Smooth muscle cell (in vitro differentiated cells): Measurements from ENCODE around the gene NKD2. TPM values are rescaled to one million over a fixed set of nuclear protein-coding genes. Genes with fewer than 3 reads are reported as not detected.
"Not testable (repeated sequence)": the region's sequence is repeated elsewhere in the genome, so short reads cannot be mapped to it uniquely, and the experiment has no call there.

ENCODE experiments used
- DNase-seq: peaks from one replicate; lab custom pipeline; 2025; ENCODE audit not compliant: unreplicated experiment; lab: John Stamatoyannopoulos, UW
- H2AFZ ChIP-seq: fragments of 200-600 bp; sonication (generic); 2 replicates; pipeline ENCODE4 v1.6.0; 2016; ENCODE audit warnings: antibody characterized with exemption, low read depth, mild to moderate bottlenecking
- H3F3A ChIP-seq: fragments of 200-600 bp; sonication (generic); 2 replicates; pipeline ENCODE4 v1.6.0; 2017; ENCODE audit warnings: antibody characterized with exemption, low read depth
- H3K27ac ChIP-seq: fragments of 200-600 bp; sonication (generic); 2 replicates; pipeline ENCODE4 v1.5.1; 2016; ENCODE audit warnings: low read depth, mild to moderate bottlenecking
- H3K27me3 ChIP-seq: fragments of 200-600 bp; sonication (generic); 2 replicates; pipeline ENCODE4 v1.6.1; 2016; ENCODE audit warnings: low read depth, mild to moderate bottlenecking
- H3K36me3 ChIP-seq: fragments of 200-600 bp; sonication (generic); 2 replicates; pipeline ENCODE4 v1.5.1; 2016; ENCODE audit warnings: low read depth
- H3K4me1 ChIP-seq: fragments of 200-600 bp; sonication (generic); 2 replicates; pipeline ENCODE4 v1.5.1; 2016; ENCODE audit warnings: low read depth
- H3K4me2 ChIP-seq: fragments of 200-600 bp; sonication (generic); 2 replicates; pipeline ENCODE4 v1.6.0; 2016; ENCODE audit warnings: mild to moderate bottlenecking
- H3K4me3 ChIP-seq: fragments of 200-600 bp; sonication (generic); 2 replicates; pipeline ENCODE4 v1.5.1; 2016; ENCODE audit warnings: mild to moderate bottlenecking
- H3K79me2 ChIP-seq: fragments of 200-600 bp; sonication (generic); 2 replicates; pipeline ENCODE4 v1.6.0; 2016; ENCODE audit warnings: low read depth, mild to moderate bottlenecking
- H3K9ac ChIP-seq: fragments of 200-600 bp; sonication (generic); 2 replicates; pipeline ENCODE4 v1.6.0; 2016; ENCODE audit warnings: low read depth
- H3K9me3 ChIP-seq: fragments of 200-600 bp; sonication (generic); replicated peaks from 2 replicates; pipeline ENCODE4 v1.5.1; 2016; ENCODE audit warnings: low read depth
- H4K20me1 ChIP-seq: fragments of 200-600 bp; sonication (generic); 2 replicates; pipeline ENCODE4 v1.6.0; 2016; ENCODE audit warnings: low read depth
- CTCF ChIP-seq: fragments of 200-600 bp; sonication (generic); IDR thresholded peaks from 2 replicates; pipeline ENCODE4 v1.5.1; 2017; ENCODE audit warnings: borderline replicate concordance, mild to moderate bottlenecking, antibody characterized with exemption; ENCODE audit not compliant: insufficient read depth, poor library complexity, severe bottlenecking
- WGBS: methylation state at CpG from one replicate; pipeline ENCODE4 v1.1.7; 2016; ENCODE audit warnings: low lambda C conversion rate; 5-methylcytosine and 5-hydroxymethylcytosine counted together
- polyA plus RNA-seq: library from polyadenylated mRNA; unstranded; fragments of >200 nt; fragmentation: Nextera tagmentation; extraction: Ambion mirVana; gene quantifications from 2 replicates; pipeline ENCODE4 v1.2.1, GENCODE V29; 2016
- total RNA-seq: library from RNA; depleted of rRNA; stranded (reverse); fragments of >200 nt; gene quantifications from 2 replicates; pipeline ENCODE4 v1.2.3, GENCODE V29; 2014

NKD2 gene
- total and polyA plus RNA-seq, 2 experiments from 2014 or later = 32.5 to 122 TPM

GRCh38 chr5:1019001-1019905 lies 10.7 kb downstream of the NKD2 start:
- Histone ChIP-seq H2AFZ (no peak overlapping the region), H3K4me3 (no peak overlapping the region), H3F3A (no peaks in the 10 kb centered on the region), H3K9ac (no peak overlapping the region), H3K4me2 (no peak overlapping the region), H3K27me3 (no peaks in the 10 kb centered on the region), H3K9me3 (no peaks in the 10 kb centered on the region), H3K27ac (no peak overlapping the region), H3K4me1 (peaks cover 5% of the 10 kb centered on the region), H3K36me3 (no peaks in the 10 kb centered on the region), H3K79me2 (peaks cover 3% of the 10 kb centered on the region), H4K20me1 (peaks cover 67% of the 10 kb centered on the region)
- 87% methylated on average over 37 of the region's 37 CpGs for WGBS
- no peak for DNase-seq
- TF ChIP-seq CTCF = no peak

- H3K27me3 ChIP-seq = no peaks in the 10 kb centered on the region
- H2AFZ ChIP-seq = no peak overlapping the region
- H3K9me3 ChIP-seq = no peaks in the 10 kb centered on the region
- H4K20me1 ChIP-seq = peaks cover 55% of the 10 kb centered on the region
- 81% methylated on average over 16 of the region's 16 CpGs for WGBS
- no peak overlapping the region for H3K4me3 ChIP-seq
- H3K36me3 ChIP-seq = no peaks in the 10 kb centered on the region
- no peaks in the 10 kb centered on the region for H3K79me2 ChIP-seq
- H3K4me1 ChIP-seq = peaks cover 5% of the 10 kb centered on the region
- no peak for DNase-seq
- H3F3A ChIP-seq = no peaks in the 10 kb centered on the region
- H3K27ac ChIP-seq = no peak overlapping the region
- H3K4me2 ChIP-seq = no peak overlapping the region
- no peak for TF ChIP-seq CTCF
- H3K9ac ChIP-seq = no peak overlapping the region
Observed at GRCh38 chr5:1020452-1020961, 11.9 kb downstream of the NKD2 start.

DNA sequence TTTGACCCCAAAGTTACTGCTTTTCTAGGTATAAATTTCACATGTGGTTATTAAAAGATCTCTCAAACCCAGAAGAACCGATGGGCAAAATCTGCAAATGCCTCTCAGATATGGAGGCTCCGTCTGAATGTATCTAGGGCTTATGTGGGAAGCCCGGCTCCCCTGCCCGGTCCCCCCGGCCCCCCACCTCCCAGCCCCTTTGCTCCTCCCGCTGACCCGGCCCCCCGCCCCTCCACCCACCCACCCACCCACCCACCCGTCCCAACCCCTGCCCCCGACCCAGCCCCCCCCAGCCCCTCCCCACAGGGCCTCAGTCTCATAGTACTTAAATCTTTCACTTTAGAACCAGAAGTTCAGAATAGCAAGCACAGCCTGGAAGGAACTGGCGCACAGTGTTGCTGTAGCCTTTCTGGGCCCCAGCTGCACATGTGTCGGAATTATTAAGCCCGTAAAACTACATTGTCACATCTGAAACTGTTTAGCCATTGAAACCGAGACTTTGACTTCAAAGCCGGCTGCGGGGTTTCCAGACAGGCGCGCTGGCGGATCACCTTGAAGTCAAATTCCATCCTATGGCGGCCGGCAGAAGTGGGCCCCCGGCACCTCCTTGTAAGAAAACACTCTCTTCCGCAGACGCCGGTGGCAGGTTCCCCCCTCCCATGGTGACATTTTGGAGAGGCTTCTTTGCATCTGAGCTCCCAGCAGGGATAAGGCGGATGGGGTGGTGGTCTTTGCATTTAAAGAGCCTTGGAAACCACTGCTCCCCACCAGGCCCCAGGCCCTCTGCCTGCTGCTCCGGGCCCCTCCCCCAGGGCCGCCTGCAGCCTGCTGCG lies 12.8 kb downstream of the NKD2 start:
- Histone ChIP-seq H4K20me1 (peaks cover 46% of the 10 kb centered on the region), H3K36me3 (no peaks in the 10 kb centered on the region), H3K27me3 (no peaks in the 10 kb centered on the region), H3K79me2 (no peaks in the 10 kb centered on the region), H3K9ac (no peak overlapping the region), H3K4me1 (peaks cover 5% of the 10 kb centered on the region), H3K27ac (no peak overlapping the region), H3K9me3 (no peaks in the 10 kb centered on the region), H3K4me2 (no peak overlapping the region), H3F3A (no peaks in the 10 kb centered on the region), H3K4me3 (no peak overlapping the region), H2AFZ (no peak overlapping the region)
- DNase-seq = no peak
- no peak for TF ChIP-seq CTCF
- 47% methylated on average over 21 of the region's 29 CpGs for WGBS

DNA sequence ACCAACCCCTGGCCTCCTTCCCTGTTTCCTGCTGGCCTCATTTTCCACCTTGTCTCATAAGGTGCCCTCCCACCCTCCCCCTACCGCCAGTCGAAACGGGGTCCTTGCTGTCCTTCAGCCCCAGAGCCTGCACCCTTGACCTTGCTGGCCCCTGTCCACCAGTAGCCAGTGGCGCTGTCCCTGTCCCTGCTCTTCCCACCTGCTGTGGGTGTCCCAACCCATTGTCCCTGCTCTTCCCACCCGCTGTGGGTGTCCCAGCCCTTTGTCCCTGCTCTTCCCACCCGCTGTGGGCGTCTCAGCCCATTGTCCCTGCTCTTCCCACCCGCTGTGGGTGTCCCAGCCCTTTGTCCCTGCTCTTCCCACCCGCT lies 13.4 kb downstream of the NKD2 start:
- not testable (repeated sequence) for H3K9me3 ChIP-seq, H2AFZ ChIP-seq, H3K36me3 ChIP-seq, H3K4me2 ChIP-seq, H3K79me2 ChIP-seq, H3K27me3 ChIP-seq, H3K9ac ChIP-seq, H3K4me3 ChIP-seq, H3F3A ChIP-seq, H3K27ac ChIP-seq, H3K4me1 ChIP-seq, DNase-seq
- no CpG with 5 or more reads among the region's 9 CpGs for WGBS
- peaks cover 46% of the 10 kb centered on the region for H4K20me1 ChIP-seq
